Measurements from ENCODE around the gene GPR35. TPM values are rescaled to one million over a fixed set of nuclear protein-coding genes. Genes with fewer than 3 reads are reported as not detected.

GPR35 gene
- total RNA-seq, 3 donors from 2014 or later, result 47.1 to 132 (median 76.8) TPM

DNA sequence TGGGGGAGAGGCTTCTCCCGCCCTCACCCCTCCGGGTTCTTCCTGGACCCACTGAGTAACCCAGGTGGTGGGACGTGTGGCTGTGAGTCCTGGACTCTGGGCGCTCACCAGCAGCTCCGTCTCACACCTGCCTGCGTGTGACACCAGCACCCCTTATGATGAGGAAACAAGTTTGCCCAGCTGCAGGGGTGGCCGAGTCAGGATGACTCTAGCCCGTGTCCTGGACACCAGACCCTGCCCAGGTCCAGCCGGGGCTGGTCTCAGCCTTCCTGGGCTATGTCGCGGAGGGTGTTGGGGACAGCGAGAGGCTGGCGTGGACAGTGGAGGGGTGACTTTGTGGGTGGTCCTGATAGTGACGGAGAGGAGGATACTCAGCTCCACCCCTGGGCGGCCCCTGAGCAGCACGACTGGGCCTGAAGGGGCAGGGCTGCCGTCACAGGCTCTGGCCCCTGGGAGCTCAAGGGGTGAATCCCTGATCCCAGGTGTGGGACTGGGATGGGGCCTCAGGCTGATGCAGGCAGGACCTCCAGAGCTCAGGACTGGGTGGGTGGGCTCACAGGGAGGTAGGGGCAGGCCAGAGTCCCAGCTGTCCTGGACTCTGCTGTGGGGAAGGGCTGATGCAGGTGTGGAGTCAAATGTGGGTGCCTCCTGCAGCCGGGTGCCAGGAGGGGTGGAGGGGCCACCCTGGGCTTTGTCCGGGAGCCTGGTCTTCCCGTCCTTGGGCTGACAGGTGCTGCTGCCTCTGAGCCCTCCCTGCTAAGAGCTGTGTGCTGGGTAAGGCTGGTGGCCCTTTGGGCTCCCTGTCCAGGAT is 3.7 kb downstream of the GPR35 start:
- Histone ChIP-seq H3K9me3 (peaks cover 11% of the 10 kb centered on the region), H3K36me3 (ENCODE audit: low read depth) (no peaks in the 10 kb centered on the region), H3K4me3 (no peak overlapping the region), H3K4me1 (ENCODE audit: low read depth) (peaks cover 9% of the 10 kb centered on the region)
- DNase-seq (peak in 2 of 3 donors; percentile 20 to 44), ATAC-seq (no peak)
- TF ChIP-seq, protein P1, sequence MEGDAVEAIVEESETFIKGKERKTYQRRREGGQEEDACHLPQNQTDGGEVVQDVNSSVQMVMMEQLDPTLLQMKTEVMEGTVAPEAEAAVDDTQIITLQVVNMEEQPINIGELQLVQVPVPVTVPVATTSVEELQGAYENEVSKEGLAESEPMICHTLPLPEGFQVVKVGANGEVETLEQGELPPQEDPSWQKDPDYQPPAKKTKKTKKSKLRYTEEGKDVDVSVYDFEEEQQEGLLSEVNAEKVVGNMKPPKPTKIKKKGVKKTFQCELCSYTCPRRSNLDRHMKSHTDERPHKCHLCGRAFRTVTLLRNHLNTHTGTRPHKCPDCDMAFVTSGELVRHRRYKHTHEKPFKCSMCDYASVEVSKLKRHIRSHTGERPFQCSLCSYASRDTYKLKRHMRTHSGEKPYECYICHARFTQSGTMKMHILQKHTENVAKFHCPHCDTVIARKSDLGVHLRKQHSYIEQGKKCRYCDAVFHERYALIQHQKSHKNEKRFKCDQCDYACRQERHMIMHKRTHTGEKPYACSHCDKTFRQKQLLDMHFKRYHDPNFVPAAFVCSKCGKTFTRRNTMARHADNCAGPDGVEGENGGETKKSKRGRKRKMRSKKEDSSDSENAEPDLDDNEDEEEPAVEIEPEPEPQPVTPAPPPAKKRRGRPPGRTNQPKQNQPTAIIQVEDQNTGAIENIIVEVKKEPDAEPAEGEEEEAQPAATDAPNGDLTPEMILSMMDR (IDR thresholded peaks at IDR 0.05), result no peak
- intact Hi-C loops (cut with DNase I, micrococcal nuclease), result no loop called here

DNA sequence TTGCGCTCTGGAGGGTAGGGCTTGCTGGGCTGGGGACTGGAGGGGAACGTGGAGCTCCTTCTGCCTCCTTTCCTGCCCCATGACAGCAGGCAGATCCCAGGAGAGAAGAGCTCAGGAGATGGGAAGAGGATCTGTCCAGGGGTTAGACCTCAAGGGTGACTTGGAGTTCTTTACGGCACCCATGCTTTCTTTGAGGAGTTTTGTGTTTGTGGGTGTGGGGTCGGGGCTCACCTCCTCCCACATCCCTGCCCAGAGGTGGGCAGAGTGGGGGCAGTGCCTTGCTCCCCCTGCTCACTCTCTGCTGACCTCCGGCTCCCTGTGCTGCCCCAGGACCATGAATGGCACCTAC is 4.3 kb downstream of the GPR35 start:
- peaks cover 8% of the 10 kb centered on the region for H3K4me1 ChIP-seq (ENCODE audit: low read depth)
- TF ChIP-seq, protein P1 (IDR thresholded peaks at IDR 0.05), result no peak
- ATAC-seq, result no peak
- H3K36me3 ChIP-seq (ENCODE audit: low read depth), result no peaks in the 10 kb centered on the region
- no peak overlapping the region for H3K4me3 ChIP-seq
- H3K9me3 ChIP-seq, result peaks cover 11% of the 10 kb centered on the region
- intact Hi-C loops (cut with DNase I, micrococcal nuclease), result no loop called here
- no peak for DNase-seq

DNA sequence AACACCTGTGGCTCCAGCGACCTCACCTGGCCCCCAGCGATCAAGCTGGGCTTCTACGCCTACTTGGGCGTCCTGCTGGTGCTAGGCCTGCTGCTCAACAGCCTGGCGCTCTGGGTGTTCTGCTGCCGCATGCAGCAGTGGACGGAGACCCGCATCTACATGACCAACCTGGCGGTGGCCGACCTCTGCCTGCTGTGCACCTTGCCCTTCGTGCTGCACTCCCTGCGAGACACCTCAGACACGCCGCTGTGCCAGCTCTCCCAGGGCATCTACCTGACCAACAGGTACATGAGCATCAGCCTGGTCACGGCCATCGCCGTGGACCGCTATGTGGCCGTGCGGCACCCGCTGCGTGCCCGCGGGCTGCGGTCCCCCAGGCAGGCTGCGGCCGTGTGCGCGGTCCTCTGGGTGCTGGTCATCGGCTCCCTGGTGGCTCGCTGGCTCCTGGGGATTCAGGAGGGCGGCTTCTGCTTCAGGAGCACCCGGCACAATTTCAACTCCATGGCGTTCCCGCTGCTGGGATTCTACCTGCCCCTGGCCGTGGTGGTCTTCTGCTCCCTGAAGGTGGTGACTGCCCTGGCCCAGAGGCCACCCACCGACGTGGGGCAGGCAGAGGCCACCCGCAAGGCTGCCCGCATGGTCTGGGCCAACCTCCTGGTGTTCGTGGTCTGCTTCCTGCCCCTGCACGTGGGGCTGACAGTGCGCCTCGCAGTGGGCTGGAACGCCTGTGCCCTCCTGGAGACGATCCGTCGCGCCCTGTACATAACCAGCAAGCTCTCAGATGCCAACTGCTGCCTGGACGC is 4.9 kb downstream of the GPR35 start:
- Histone ChIP-seq H3K4me1 (ENCODE audit: low read depth) (peaks cover 2% of the 10 kb centered on the region), H3K36me3 (ENCODE audit: low read depth) (no peaks in the 10 kb centered on the region), H3K9me3 (peaks cover 11% of the 10 kb centered on the region), H3K4me3 (no peak overlapping the region)
- DNase-seq (peak in 2 of 3 donors; percentile 24 to 47), ATAC-seq (no peak)
- intact Hi-C loops (cut with DNase I, micrococcal nuclease), result no loop called here
- TF ChIP-seq, protein P1 (IDR thresholded peaks at IDR 0.05), result no peak

DNA sequence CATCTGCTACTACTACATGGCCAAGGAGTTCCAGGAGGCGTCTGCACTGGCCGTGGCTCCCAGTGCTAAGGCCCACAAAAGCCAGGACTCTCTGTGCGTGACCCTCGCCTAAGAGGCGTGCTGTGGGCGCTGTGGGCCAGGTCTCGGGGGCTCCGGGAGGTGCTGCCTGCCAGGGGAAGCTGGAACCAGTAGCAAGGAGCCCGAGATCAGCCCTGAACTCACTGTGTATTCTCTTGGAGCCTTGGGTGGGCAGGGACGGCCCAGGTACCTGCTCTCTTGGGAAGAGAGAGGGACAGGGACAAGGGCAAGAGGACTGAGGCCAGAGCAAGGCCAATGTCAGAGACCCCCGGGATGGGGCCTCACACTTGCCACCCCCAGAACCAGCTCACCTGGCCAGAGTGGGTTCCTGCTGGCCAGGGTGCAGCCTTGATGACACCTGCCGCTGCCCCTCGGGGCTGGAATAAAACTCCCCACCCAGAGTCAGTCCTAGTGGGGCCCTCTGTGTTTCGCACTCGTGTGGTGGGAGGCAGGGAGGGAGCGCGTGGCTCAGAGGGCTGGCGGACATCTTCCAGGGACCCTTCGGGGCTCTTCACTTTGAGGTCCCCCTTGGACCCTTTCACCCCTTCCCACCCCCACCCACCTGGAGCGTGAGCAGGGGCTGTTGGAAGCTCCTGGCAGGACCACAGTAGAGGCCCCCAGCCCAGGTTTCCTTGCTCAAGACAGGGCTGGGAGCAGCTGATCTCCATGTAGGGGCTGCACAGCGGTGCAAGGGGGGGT is 5.7 kb downstream of the GPR35 start:
- DNase-seq (peak in 1 of 3 donors; percentile 19), ATAC-seq (no peak)
- TF ChIP-seq, protein P1 (IDR thresholded peaks at IDR 0.05), result no peak
- Histone ChIP-seq H3K9me3 (peaks cover 11% of the 10 kb centered on the region), H3K4me3 (no peak overlapping the region), H3K36me3 (ENCODE audit: low read depth) (no peaks in the 10 kb centered on the region), H3K4me1 (ENCODE audit: low read depth) (no peaks in the 10 kb centered on the region)
- intact Hi-C loops (cut with DNase I, micrococcal nuclease), result no loop called here

DNA sequence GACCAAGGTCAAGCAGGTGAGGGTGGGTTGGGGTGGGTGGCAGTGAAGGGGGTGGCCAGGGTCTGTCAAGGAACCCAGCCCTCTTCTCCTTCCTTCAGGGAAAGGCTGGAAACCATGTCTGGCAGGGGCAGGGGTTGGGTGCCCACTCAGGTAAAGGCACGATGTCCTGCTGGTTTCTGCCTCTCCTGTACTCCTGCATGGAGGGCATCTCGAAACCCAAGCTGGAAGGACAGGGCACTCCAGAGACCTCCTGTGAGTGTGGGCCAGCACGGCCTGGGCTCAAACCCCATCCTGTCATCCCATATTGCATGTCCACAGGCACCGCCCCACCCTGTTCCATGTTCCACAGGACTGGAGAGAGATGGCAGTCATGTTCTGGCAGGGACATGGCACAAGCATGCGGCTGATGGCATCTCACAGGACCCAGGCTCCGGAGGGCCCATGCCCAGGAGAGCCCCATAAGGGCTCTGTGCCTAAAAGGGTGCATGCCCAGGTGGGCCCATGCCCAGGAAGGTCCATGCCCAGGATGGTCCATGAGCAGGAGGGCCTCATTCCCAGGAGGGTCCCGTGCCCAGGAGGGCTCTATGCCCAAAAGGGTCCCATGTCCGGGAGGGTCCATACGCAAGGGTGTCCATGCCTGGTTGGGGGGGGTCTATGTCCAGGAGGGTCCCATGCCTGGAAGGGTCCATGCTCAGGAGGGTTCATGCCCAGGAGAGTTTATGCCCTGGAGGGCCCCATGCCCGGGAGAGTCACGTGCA is 6.4 kb downstream of the GPR35 start:
- intact Hi-C loops (cut with DNase I, micrococcal nuclease), result no loop called here
- TF ChIP-seq, protein P1 (IDR thresholded peaks at IDR 0.05), result no peak
- H3K9me3 ChIP-seq, result peaks cover 11% of the 10 kb centered on the region
- DNase-seq, result peak in 1 of 3 donors; percentile 19
- H3K4me1 ChIP-seq (ENCODE audit: low read depth), result no peaks in the 10 kb centered on the region
- no peak for ATAC-seq
- H3K36me3 ChIP-seq (ENCODE audit: low read depth), result no peaks in the 10 kb centered on the region
- no peak overlapping the region for H3K4me3 ChIP-seq

Data from mucosa of descending colon (tissue), 3 donors.